DMS53 treated with DMSO at 0.1 percent for 48 hours (cell line): ENCODE data around the gene ANKS6.

Experiments used
- DNase-seq: peaks from one replicate; lab custom pipeline; 2025; ENCODE audit not compliant: unreplicated experiment; lab: John Stamatoyannopoulos, UW

ANKS6 gene

DNA sequence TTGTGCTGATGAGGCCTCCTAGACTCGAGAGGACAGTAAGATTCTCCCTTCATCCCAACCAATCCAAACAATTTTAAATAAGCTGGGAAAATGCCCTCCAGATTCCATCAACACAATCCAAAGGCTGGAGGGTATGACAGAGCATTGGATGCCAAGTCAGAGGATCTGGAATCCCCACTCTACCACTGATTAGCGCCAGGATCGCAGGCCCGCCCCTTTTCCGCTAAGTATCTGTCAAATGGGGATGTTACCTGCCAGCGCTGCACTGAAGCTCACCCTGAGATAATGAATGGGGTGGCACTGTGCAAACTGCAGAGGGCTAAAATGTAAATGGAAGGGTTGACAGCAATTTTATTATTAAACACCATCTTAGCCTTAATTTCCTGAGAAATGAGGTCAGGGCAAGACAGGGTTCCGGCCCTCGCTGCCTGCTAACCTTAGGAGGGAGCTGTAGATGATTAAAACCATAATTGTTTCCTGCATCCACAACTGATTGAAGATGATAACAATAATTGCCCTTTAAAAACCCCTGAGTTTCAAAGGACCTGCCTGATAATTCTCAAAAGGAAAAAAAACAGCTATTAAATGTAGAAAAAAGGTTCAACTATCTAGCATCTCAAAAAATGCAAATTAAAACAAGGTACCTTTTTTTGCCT is 56.0 kb downstream of the ANKS6 start:
- no peak for DNase-seq

DNA sequence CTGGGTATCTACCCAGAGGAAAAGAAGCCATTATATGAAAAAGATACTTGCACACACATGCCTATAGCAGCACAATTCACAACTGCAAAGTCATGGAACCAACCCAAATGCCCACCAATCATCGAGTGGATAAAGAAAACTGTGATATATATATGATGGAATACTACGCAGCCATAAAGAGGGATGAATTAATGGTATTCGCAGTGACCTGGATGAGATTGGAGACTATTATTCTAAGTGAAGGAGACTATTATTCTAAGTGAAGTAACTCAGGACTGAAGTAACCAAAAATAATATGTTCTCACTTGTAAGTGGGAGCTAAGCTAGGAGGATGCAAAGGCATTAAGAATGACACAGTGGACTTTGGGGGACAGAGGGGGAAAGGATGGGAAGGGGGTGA is 57.6 kb downstream of the ANKS6 start:
- no peak for DNase-seq

DNA sequence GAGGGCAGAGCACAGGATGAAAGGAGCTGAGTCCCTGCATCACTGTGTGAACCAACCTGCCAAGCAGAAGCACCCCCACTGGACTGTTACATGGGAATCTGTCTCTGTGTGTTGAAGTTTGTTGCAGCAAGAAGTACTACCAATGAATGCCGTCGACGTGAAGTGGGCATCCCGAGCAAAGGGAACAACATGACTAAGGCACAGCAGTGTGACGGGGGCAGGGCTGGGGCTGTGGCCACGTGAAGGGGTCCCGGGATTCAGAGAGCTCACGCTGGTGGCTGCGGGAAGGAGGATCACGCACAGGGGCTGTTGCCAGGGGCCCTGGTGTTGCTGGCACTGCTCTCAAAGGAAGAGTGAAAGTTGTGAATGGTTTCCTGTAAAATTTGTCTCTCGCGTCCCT is 60.1 kb downstream of the ANKS6 start:
- DNase-seq, result no peak

DNA sequence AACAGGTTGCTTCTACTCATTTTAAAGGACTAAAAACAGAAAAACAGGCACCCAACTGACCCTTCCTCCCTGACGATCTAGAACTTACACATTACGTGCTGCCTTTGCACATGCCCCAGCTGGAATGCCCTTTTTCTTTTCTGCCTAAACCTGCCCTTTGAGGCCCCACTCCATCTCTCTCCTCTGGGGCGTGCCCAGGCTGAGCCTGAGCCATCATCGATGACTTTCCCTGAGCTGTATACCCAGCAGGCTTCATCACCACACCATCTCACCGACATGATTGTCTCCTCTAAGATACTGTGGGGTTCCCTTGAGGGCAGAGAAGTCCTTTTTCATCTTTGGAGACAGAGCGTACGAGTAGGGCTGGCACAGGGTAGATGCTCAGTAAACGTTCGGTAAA is 63.6 kb downstream of the ANKS6 start:
- DNase-seq, result no peak

DNA sequence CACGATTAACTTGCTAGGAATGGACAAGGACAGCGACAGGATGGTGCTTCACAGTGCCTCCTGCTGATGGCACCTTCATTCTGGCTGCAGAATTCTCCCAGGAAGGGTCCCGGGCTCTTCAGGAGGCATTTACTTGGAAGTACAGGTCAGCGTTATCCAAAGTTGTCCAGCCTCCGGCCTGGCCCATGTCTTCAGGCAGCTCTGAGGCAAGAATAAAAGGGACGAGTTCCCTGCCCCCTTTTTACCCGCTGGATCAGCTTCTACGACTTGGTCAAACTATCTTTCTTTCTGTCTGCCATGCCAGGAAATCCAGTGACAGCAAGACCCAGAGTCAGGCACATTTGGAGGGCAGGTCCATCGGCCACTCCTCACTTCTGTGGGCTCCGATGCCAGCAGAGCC is 64.3 kb downstream of the ANKS6 start:
- DNase-seq, result no peak

DNA sequence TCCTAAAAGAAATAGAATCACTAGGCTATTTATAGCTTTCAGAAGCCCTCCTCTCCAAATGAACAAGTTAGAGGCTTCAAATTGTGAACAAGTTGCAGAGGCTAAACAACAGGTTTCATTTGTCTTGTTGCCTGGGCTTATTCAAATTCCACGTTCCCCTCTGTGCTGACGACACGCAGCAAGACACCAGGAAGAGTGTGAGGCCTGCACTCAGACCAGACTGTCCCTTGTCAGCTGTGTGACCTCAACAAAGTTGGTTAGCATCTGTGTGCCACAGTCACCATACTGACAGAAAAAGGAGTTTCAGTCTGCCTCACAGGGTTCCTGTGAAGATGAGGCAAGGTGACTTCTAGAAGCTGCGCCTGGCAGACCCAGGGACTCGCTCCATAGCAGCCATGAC is 65.5 kb downstream of the ANKS6 start:
- DNase-seq, result no peak

DNA sequence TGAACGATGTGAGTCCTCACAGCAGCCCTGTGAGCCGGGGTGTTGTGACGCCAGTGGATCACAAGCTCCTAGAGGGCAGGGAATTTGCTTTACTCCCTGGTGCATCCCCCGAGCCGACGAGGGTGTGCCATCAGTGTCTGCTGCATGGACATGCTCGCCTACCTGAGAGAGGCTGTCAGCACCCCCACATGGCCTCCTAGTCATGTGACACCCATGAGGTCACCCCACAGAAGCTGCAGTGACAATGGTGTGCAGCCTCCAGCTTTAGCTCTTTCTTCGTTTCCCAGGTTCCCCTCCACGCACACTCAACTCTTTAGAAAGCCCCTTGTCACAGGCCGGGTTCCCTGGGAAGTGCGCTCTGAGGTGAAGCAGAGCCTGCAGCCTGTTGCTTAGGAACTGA is 67.9 kb downstream of the ANKS6 start:
- no peak for DNase-seq

DNA sequence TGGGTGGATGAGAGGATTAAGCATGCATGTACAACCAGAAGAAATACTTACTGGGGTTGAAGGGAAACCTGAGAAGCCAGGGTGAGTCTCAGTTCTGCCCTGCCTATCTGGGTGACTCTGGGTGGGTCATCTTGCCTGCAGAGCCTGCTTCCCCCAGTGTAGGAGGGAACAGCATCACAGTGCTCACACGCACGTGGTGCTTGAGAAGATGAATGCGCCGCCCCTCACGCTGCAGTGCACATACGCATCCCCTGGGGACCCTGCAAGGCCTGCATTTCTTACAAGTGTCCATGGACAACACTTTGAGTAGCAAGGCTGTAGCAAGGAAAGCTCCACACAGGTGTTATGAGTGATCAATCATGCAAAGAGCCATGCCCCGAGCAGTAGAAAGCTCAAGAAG is 68.9 kb downstream of the ANKS6 start:
- DNase-seq, result no peak

DNA sequence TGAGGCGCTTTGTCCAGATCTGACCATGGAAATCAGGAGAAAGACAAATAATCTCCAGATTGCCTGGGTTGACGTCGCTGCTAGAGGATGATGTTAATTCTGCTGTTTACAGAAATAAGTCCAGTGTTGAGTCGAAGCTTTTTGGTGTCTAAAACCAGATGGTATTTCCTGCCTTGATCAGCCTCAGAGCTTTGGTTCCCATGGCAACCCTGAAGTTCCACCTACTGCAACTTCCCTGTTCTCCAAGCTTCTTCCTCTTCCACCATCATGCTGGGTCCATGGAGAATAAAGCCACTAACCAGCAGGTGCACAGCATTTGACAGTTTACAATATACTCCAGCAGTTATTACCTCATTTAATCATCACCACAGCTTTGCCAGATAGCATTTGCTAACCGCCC is 69.6 kb downstream of the ANKS6 start:
- no peak for DNase-seq

DNA sequence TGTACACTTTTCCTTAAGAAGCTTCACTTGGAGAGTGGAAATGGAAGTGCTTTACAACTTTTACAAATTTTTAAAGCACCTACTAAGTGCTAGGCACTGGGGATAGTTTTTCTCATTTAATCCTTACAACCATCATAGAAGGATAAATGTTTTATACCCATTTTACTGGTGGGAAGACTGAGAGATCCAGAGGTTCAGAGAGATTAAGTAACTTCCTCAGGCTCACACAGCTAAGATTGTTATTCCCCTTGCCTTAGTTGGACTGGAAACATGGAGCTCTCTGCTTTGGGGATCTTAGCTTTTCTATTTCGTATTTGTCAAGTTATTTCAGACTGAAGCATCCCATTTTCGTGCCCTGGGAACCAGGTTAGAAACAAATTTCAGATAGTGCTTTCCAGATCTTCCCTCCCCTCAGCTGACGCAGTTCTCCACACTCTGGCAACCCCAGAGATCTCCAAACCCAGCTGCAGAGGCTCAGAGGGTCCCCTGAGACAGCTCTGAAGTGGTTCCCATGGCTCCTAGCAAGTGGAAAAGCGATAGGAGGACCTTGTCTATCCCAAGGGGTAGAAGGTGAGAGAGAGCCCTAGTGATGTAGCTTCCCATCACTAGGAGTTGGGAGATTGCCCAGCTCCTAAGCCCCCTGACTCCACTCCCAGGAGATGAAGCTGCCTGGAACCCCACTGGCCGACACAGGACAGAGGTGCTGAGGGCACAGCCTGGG is 71.4 kb downstream of the ANKS6 start:
- DNase-seq, result no peak

DNA sequence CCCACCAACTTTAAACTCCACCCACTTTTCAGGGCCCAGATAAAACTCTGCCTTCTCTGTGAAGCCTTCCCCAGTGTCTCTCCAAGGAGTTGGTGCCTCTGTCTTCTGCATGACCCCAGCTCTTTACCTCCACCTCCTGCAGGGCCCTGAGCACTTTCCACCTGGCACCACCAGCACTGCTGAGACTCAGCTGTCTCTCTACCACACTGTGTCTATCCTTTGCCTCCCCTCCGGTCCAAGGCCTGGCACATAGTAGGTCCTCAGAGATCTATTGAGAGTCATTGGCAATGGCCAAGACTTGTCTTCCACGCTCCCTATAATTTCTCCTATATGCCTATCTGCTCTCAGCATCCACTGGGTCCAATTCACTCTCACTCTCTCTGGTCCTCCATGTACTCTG is 74.7 kb downstream of the ANKS6 start:
- no peak for DNase-seq

DNA sequence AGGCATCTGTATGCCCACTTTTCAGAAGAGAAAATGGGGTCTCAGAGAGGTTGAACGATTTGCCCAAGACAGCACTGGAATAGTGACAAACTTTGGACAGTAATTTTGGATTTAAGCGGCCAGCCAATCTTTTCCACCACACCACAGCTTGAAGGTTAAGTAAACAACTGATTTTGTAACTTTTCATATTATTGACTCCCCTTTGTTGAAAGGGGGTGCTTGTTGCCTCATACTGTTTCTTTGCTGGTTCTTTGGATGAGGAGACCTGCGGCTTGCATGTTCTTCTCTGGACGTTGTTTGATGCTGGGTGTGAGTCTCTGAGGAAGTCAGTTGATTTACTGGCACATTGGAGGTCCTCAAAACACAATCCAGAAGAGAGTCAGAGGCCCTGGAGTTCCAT is 76.0 kb downstream of the ANKS6 start:
- DNase-seq, result no peak

DNA sequence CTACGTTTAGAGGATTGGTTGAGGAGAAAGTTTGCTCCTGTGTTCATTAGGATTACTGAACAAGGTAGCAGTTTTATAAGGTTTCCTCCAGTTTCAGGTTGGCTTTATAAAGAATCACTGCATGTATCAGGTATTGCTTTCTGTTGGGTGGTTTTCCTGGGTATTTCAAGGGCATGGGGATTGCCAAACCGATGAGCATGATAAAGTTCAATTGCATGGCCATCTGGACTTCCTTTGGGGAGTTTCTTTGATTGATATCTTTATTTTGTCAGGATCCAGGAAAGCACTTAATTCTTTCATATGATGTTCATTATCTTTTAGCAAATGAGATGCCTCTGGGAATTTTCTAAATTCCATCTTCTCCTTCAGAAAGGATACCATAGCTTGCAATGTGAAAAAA is 77.3 kb downstream of the ANKS6 start:
- no peak for DNase-seq

DNA sequence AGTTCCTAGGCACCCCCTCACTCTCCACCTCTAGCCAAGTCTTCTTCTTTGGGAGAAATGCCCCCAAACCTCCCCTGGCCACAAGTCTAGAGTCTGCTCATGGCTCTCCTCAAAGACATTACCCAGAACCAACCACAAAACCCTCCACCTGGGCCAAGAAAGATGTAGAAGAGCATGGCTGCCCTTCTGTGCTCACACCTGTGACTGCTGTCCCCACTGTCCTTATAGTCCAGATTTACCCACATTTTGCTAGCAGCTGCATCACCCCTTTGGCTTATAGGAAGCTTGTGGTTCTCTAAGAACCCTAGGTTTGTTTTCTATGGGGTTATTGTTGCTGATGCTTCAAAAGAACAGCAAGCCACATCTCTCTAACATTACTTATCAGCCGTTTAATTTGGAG is 81.5 kb downstream of the ANKS6 start:
- no peak for DNase-seq

DNA sequence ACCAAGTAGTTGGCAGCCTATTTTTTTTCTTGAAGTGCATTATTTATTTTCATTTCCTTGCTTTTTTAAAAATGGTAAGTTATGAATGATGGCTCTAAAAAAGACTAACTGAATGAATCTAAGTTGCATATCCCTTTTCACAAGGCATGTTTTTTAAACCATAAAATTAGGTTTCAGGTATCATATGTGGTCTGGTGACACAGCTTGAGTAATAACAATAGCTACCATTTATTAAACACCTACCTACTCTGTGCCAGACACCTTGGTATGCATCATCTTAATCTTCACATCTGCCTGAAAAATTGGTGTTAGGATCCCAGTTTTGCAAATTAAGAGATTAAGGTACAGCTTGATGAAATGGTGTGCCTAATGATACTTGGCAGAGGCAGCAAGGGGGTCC is 83.4 kb downstream of the ANKS6 start:
- no peak for DNase-seq

DNA sequence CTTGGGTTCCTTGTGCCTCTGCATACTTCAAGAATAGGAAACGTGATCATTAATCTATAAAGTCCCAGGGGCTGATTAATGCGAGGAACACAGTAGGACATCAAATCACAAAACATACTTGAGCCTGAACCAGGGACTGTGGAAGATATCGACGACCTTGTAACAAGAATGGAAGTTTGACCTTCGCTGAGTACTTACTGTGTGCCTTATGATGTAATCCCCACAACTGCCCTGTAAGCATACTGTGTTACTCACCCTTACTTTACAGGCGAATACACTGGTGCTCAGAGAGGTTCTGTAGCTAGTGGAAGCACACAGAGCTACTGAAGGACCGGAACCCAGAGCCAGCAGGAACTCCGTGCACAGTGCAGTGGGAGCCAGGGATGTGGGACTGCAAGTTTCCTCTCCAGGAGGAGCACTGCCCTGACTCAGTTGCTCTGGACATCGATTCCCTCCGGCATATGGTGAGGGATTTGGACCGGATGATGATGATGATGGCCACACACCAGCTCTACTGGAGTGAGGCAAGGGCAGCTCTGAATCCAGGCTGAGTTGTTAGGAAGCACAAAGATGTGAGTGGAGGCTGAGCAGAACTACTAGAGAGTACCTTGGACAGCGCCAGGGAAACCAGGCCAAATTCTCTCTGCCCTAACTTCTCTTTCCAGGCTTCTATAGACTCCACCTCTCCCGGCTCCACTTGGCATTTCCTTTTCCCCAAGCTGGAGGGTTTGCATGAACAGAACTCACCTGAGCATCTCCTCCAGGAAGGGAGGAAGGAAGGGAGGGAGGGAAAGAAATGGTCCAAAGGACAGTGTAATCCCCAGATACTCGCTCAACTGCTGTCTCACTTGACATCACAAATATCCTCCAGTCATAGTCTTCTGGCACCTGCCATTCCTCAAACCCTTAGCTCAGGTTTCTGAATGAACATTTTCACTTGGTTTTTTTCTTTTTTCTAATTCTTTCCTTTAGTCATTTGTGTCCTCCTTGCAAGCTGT is 86.1 kb downstream of the ANKS6 start:
- no peak for DNase-seq

DNA sequence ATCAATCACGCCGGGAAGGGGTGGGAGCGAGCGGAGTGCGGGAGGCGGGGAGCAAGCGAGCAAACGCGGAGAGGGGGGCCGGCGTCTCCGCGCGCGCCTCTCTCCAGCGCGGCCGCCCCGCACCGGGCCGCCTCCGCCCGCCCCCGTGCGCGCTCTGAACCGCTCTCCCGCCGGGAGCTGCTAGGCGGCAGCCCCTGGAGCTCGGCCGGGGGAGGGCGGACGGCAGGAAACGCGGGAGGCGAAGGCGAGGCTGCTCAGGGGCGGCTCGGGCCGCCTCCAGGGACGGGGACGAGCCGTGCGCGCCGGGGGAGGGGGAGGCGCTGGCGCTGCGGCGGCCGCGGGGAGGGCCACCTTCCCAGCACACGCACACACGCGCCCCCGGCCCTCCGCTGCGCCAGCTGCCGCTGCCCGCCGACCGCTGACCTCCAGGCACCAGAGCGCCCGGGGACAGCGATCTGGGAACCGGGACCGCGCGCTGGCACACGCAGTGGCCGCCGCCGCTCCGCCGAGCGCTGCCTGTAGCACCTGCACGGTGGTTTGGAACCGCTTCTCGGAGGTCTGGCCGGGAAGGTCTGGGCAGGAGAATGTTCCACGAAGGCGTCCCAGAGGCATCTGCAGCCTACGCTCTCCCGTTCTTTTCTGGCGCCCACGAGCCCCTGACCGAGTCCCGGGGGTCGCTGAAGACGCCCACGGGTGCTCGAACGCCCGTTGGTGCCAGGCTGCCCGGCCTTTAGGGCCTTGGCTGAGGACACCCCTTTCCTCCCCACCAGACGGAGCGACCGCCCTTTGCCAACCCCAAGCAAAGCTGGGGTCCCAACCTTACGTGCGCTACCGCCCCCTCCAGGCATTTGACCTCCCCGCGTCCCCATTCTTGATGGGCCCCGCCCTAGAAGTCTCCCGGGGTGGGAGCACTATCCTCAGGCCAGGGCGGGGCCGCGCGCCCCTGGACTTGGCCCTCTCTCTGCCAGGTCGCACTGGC is 87.1 kb downstream of the ANKS6 start, which contains the start of gene GABBR2:
Gene GABBR2 (minus strand): TSS at position 3 of the 979 bp plus-strand sequence. CDS start 198 bp downstream, outside the sequence.
- no peak for DNase-seq

DNA sequence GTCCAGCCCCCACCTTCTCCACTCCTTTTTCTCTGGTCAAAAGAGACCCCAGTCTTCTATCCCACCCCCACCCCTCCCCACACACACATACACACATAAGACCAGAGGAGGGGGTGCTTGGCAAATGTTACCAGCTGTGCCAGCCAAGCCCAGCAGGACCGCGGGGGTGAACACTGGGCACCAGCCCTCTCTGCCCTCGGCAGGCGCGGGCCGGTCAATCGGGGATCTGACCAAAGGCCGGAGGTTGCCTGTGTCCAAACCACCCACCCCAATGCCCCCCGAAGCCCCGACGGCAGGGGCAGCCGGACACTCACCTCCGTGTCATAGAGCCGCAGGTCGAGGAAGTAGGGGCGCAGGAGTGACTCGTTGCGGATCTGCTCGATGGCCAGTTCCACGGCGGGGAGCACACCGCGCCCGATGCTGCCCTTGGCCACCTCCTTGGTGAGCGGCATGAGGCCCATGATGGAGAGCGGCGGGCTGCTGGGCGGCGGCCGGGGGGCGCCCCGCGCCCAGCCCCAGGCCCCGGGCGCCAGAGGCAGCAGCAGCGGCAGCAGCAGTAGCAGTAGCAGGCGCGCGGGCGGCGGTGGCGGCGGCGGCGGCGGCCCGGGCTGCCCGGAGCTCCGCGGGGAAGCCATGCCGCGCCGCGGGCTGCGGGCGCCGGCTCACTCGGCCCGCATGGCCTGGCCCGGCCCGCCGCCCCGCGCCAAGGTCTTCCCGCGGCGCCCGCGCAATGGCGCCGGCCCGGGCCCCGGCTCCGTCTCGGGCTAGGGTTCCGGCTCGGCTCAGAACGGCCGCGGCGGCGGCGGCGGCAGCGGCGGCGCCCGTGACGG is 88.0 kb downstream of the ANKS6 start:
- no peak for DNase-seq
